Measurements from ENCODE around the gene DPPA5.
A peak's percentile ranks its signal among the peaks of the same experiment; 100 is the strongest.
"Not testable (repeated sequence)": the region's sequence is repeated elsewhere in the genome, so short reads cannot be mapped to it uniquely, and the experiment has no call there.

Gene DPPA5

GRCh38 chr6:73363537-73363875 is 9.4 kb upstream of the DPPA5 start:
- DNase-seq: no peak

- DNase-seq: no peak
These were observed 8.9 kb upstream of the DPPA5 start for GRCh38 chr6:73362869-73363536.

DNA sequence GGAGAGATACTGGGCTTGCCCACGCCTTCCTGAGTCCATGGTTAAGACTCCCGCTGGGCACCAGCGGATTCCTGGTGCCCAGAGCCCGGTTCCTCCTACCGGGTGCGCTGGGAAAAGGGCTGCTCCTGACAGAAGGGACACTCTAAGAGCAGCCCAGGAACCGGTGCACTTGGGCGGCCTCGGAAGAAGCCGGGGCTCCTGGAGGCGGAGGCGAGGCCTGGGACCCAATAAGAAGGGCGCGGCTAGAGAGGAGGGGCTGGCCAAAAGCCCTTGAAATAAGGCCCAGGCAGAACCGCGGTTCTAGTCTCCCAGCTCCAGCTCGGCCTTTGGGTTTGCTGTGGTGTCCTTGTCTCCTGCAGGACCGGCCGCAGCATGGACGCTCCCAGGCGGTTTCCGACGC is 8.3 kb upstream of the DPPA5 start, which contains the start of gene KHDC3L:
TSS of gene KHDC3L (plus strand) at position 301 of the 400 bp plus-strand sequence. CDS start at position 373, 72 bp downstream.
- DNase-seq: no peak

DNA sequence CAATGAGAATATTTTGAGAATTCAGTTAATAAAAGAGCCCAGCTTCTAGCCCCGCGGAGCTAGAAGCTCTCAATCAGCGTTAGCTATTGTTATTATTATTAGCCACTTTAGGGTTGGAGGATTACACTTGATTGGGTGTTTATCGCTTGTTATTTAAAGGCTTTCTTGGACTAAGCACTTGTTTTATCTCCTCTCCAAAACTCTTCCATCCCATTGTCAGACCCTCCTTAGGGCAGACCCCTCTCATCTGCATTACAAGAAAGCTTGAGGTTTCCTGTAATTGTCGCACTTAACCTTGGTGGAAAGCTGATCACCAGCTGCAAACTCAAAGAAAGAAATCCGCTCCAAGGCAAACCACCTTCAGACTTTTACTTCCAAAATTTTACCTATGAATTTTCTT is 4.8 kb downstream of the DPPA5 start:
- no peak for DNase-seq

- no peak for DNase-seq
These were observed 5.4 kb downstream of the DPPA5 start for GRCh38 chr6:73348550-73349204.

DNA sequence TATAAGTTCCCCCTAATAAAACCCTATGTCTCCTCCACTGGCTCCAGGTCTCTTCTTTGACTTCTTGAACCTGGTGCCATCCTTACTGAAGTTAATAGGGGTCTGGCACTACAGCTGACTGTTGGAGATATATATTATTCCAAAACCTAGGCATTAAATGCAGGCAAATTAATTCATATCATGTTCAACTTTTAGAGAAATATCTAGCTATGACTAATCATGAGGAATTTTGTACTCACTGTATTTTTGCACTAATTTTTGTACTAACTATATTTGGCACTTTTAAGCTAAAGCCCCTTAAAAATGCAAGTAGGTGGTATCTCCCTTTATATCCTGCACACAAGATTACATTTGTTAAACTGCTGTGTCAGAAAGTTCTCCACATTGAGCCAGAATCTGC is 10.9 kb downstream of the DPPA5 start:
- no peak for DNase-seq

GRCh38 chr6:73342174-73342573 is 11.9 kb downstream of the DPPA5 start:
- DNase-seq: no peak

- DNase-seq: no peak
These were observed 12.7 kb downstream of the DPPA5 start for GRCh38 chr6:73341335-73341734.

GRCh38 chr6:73340048-73340447 is 14.0 kb downstream of the DPPA5 start:
- DNase-seq: no peak

DNA sequence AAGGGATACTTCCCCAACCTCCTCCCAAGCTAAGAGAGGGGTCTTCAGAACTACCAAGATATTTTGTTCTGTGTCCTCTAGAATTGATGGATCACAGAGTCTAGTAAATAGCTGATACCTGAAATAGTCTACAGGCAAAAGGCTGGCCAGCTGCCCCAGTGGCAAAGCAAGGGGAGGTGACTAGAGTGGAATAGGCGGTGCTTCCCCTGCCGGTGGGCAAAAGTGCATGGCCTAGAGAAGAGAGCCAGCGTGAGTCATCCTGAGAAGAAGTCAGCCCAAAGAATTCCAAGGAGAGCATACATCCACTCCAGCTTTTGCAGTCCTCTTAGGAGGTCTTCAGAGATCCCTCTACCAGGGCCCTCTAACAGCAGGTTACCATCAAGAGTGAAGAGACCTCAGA is 14.7 kb downstream of the DPPA5 start:
- no peak for DNase-seq

DNA sequence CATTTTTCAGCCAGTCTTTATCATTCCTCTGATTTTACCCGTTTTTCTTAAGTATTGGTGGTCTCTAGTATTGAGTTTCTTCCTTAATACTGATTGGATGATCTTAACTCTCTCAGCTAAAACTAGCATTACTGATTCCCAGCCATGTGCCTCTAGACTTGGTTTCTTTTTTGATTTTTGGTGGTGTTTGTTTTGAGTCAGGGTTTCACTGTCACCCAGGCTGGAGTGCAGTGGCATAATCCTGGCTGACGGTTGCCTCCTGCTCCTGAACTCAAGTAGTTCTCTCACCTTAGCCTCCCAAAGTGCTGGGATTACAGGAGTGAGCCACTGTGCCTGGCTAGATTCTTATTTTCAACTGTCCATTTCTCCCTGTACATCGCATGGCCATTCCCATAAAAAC is 24.9 kb downstream of the DPPA5 start:
- no peak for DNase-seq

- no peak for DNase-seq
These were observed 25.3 kb downstream of the DPPA5 start for GRCh38 chr6:73328790-73329189.

GRCh38 chr6:73325656-73326055 is 28.4 kb downstream of the DPPA5 start:
- DNase-seq: no peak

GRCh38 chr6:73323323-73323722 is 30.8 kb downstream of the DPPA5 start:
- DNase-seq: no peak

GRCh38 chr6:73314577-73315492 is 39.2 kb downstream of the DPPA5 start:
- no peak for DNase-seq

GRCh38 chr6:73310503-73310845 is 43.6 kb downstream of the DPPA5 start:
- not testable (repeated sequence) for DNase-seq

DNA sequence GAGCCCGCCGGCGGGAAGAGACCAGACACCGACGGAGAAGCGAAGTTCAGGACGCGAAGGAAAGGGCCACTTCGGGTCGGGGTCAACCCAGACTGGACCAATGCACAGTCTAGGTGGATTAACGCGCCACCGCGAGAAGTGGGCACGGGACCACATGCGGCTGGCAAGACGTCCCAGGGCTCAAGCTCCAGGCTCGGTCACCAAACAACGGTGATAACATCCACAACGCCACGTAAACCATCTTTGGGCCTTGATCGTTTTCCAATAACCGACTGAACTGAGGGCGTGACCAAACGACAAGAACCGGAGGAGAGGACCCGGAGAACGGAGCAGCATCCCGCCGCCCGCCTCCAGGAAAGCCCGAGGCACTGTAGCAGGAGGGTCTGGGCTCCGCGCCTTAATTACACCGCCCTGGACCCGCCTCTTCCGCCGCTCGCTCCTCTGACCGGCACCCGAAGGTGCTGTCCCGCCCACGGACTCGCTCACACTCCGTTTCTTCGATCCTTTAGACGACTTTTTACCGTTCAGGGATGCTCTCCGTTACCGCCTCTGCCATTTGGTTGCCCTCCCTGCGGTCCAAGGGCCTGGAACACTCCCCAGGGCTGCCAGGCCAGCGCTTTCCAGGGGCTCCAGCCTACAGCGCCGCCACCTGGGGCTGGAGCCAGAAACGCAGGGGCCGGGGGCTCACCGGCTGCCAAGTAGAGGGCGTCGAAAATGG is 44.1 kb downstream of the DPPA5 start:
- DNase-seq: peak; percentile 39 to 42

GRCh38 chr6:73309535-73309784 is 44.6 kb downstream of the DPPA5 start:
- no peak for DNase-seq

- DNase-seq: no peak
These were observed 45.2 kb downstream of the DPPA5 start for GRCh38 chr6:73308712-73309534.

DNA sequence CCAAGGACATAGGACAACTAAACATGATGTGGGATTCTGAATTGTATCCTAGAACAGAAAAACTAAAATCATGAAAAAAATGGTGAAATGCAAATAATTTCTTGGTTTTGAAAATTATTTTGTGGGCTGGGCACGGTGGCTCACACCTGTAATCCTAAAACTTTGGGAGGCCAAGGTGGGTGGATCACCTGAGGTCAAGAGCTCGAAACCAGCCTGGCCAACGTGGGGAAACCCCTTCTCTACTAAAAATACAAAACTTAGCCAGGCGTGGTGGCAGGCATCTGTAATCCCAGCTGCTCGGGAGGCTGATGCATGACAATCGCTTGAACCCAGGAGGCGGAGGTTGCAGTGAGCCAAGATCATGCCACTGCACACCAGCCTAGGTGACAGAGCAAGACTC is 50.3 kb downstream of the DPPA5 start:
- not testable (repeated sequence) for DNase-seq
